WTC11 (cell line): Measurements from ENCODE around the gene CAMK2G. TPM values are rescaled to one million over a fixed set of nuclear protein-coding genes. Genes with fewer than 3 reads are reported as not detected.

ENCODE experiments used
- ATAC-seq: fragments of 200-7000 bp; cut with Tn5 transposase; 2 replicates; pipeline ENCODE4 v1.10.0; 2021; ENCODE audit warnings: mild to moderate bottlenecking, moderate library complexity
- CTCF ChIA-PET: fragments of 300-600 bp; sonication (Branson Sonifier 250); formaldehyde crosslinking; loops from one replicate; lab custom pipeline; 2021; ENCODE audit warnings: antibody characterized with exemption; lab: Charles Lee
- POLR2A ChIA-PET: fragments of 350-600 bp; sonication (Branson Sonifier 250); formaldehyde crosslinking; loops from one replicate; lab custom pipeline; 2021; ENCODE audit warnings: antibody characterized with exemption; lab: Charles Lee
- DNase-seq: peaks from one replicate; pipeline ENCODE4 v3.0.0; 2021; ENCODE audit warnings: low spot score
- H3K27ac Mint-ChIP-seq: 2 replicates; pipeline ENCODE4 v1.8.0; 2021; ENCODE audit warnings: mixed read lengths
- H3K27me3 Mint-ChIP-seq: 2 replicates; pipeline ENCODE4 v1.8.0; 2021; ENCODE audit warnings: low read depth, mild to moderate bottlenecking, moderate library complexity, mixed read lengths
- H3K36me3 Mint-ChIP-seq: 2 replicates; pipeline ENCODE4 v1.8.0; 2021; ENCODE audit warnings: mixed read lengths
- H3K4me1 Mint-ChIP-seq: 2 replicates; pipeline ENCODE4 v1.8.0; 2022; ENCODE audit warnings: mixed read lengths
- H3K4me3 Mint-ChIP-seq: 2 replicates; pipeline ENCODE4 v1.8.0; 2021; ENCODE audit warnings: mild to moderate bottlenecking, moderate library complexity, mixed read lengths
- H3K9me3 Mint-ChIP-seq: 2 replicates; pipeline ENCODE4 v1.8.0; 2021; ENCODE audit warnings: mixed read lengths
- ELF4 ChIP-seq: sonication (generic); formaldehyde crosslinking; IDR thresholded peaks from 2 replicates; pipeline ENCODE4 v1.8.1; 2022; ENCODE audit warnings: low read depth, mild to moderate bottlenecking, moderate library complexity, missing genetic modification reagents
- ETV6 ChIP-seq: sonication (generic); formaldehyde crosslinking; IDR thresholded peaks from 2 replicates; pipeline ENCODE4 v1.8.1; 2022; ENCODE audit warnings: mild to moderate bottlenecking, missing genetic modification reagents
- FOXK1 ChIP-seq: sonication (generic); formaldehyde crosslinking; IDR thresholded peaks from 2 replicates; pipeline ENCODE4 v1.8.0; 2022; ENCODE audit warnings: mild to moderate bottlenecking, moderate library complexity, missing genetic modification reagents
- GRHL2 ChIP-seq: fragments of 250-450 bp; sonication (Bioruptor Pico); IDR thresholded peaks from 2 replicates; pipeline ENCODE4 v1.8.0; 2022; ENCODE audit warnings: mild to moderate bottlenecking, moderate library complexity; ENCODE audit not compliant: insufficient replicate concordance, severe bottlenecking
- MXD4 ChIP-seq: fragments of 250-450 bp; sonication (Bioruptor Pico); IDR thresholded peaks from 2 replicates; pipeline ENCODE4 v1.8.0; 2021; ENCODE audit warnings: mild to moderate bottlenecking, moderate library complexity, borderline replicate concordance
- MYBL2 ChIP-seq: sonication (generic); formaldehyde crosslinking; IDR thresholded peaks from 2 replicates; pipeline ENCODE4 v1.8.1; 2023; ENCODE audit warnings: mild to moderate bottlenecking, moderate library complexity, missing genetic modification reagents
- NFE2L1 ChIP-seq: sonication (generic); formaldehyde crosslinking; IDR thresholded peaks from 2 replicates; pipeline ENCODE4 v1.8.1; 2023; ENCODE audit warnings: missing genetic modification reagents
- NR1H2 ChIP-seq: sonication (generic); formaldehyde crosslinking; IDR thresholded peaks from 2 replicates; pipeline ENCODE4 v1.9.0; 2021; ENCODE audit warnings: mild to moderate bottlenecking, moderate library complexity, missing genetic modification reagents
- NR3C1 ChIP-seq: sonication (generic); formaldehyde crosslinking; conservative IDR thresholded peaks from 2 replicates; pipeline ENCODE4 v1.8.1; 2023; ENCODE audit warnings: low read depth, mild to moderate bottlenecking, missing genetic modification reagents
- OVOL2 ChIP-seq: fragments of 250-450 bp; sonication (Bioruptor Pico); IDR thresholded peaks from 2 replicates; pipeline ENCODE4 v1.9.0; 2021; ENCODE audit warnings: mild to moderate bottlenecking, borderline replicate concordance
- PRRX2 ChIP-seq: fragments of 250-450 bp; sonication (Bioruptor Pico); IDR thresholded peaks from 2 replicates; pipeline ENCODE4 v1.8.0; 2021; ENCODE audit warnings: mild to moderate bottlenecking
- SMAD3 ChIP-seq: sonication (generic); formaldehyde crosslinking; IDR thresholded peaks from 2 replicates; pipeline ENCODE4 v1.8.0; 2022; ENCODE audit warnings: missing genetic modification reagents, mild to moderate bottlenecking, borderline replicate concordance
- ZBTB21 ChIP-seq: sonication (generic); formaldehyde crosslinking; IDR thresholded peaks from 2 replicates; pipeline ENCODE4 v1.8.1; 2023; ENCODE audit warnings: mild to moderate bottlenecking, missing genetic modification reagents, borderline replicate concordance
- ZNF121 ChIP-seq: sonication (generic); formaldehyde crosslinking; IDR thresholded peaks from 2 replicates; pipeline ENCODE4 v1.8.0; 2023; ENCODE audit warnings: missing genetic modification reagents
- ZNF232 ChIP-seq: sonication (generic); formaldehyde crosslinking; IDR thresholded peaks from 2 replicates; pipeline ENCODE4 v1.8.0; 2022; ENCODE audit warnings: mild to moderate bottlenecking, missing genetic modification reagents
- total RNA-seq: library from RNA; stranded (reverse); gene quantifications from 3 replicates; pipeline ENCODE4 v1.2.3, GENCODE V29; 2021
- TF ChIP-seq, protein P1 (sequence below): sonication (generic); formaldehyde crosslinking; IDR thresholded peaks from 2 replicates; pipeline ENCODE4 v1.8.0; 2022; ENCODE audit warnings: mild to moderate bottlenecking, missing genetic modification reagents
- TF ChIP-seq, protein P2 (sequence below): sonication (generic); formaldehyde crosslinking; IDR thresholded peaks from 2 replicates; pipeline ENCODE4 v1.8.0; 2022; ENCODE audit warnings: mild to moderate bottlenecking, missing genetic modification reagents
- TF ChIP-seq, protein P3 (sequence below): sonication (generic); formaldehyde crosslinking; IDR thresholded peaks from 2 replicates; pipeline ENCODE4 v1.8.1; 2022; ENCODE audit warnings: missing genetic modification reagents, borderline replicate concordance
- TF ChIP-seq, protein P4 (sequence below): fragments of 250-450 bp; sonication (Bioruptor Pico); IDR thresholded peaks from 2 replicates; pipeline ENCODE4 v1.8.0; 2021; ENCODE audit warnings: mild to moderate bottlenecking
- TF ChIP-seq, protein P5 (sequence below): fragments of 250-450 bp; sonication (Bioruptor Pico); IDR thresholded peaks from 2 replicates; pipeline ENCODE4 v1.9.0; 2021; ENCODE audit warnings: mild to moderate bottlenecking

Gene CAMK2G
- total RNA-seq, 1 experiment from 2014 or later = 34.9 TPM

DNA sequence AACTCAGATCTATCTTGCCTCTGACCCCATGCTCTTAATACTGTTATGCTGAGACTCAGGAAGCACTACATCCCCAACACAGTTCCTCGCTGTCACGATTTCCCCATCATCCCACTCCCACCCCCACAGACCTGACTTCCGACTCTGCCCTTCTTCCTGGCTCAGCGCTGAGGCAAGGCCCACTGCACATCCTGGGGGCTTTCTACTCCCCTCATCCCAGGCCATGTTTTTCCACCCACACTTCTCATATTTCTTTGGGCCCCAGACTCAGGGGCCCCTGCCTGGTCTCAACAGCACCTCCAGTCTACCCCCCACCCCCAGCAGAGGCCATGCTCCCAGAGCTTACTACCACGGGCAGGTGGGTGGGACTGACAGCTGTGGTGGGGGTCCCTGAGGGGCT lies 55.3 kb downstream of the CAMK2G start:
- Mint-ChIP-seq H3K4me3 (no peak overlapping the region), H3K27me3 (no peaks in the 10 kb centered on the region), H3K9me3 (no peaks in the 10 kb centered on the region), H3K27ac (no peak overlapping the region), H3K4me1 (no peaks in the 10 kb centered on the region), H3K36me3 (peaks cover 18% of the 10 kb centered on the region)
- TF ChIP-seq ZNF232 (no peak), SMAD3 (CRISPR knock-in tag) (no peak), ETV6 (CRISPR knock-in tag) (no peak), OVOL2 (CRISPR knock-in tag) (no peak), NR3C1 (CRISPR knock-in tag) (no peak), FOXK1 (no peak), MYBL2 (no peak), NFE2L1 (CRISPR knock-in tag) (no peak), ZBTB21 (no peak), PRRX2 (CRISPR knock-in tag) (no peak)
- TF ChIP-seq, protein P1, sequence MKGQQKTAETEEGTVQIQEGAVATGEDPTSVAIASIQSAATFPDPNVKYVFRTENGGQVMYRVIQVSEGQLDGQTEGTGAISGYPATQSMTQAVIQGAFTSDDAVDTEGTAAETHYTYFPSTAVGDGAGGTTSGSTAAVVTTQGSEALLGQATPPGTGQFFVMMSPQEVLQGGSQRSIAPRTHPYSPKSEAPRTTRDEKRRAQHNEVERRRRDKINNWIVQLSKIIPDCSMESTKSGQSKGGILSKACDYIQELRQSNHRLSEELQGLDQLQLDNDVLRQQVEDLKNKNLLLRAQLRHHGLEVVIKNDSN = no peak
- TF ChIP-seq, protein P2, sequence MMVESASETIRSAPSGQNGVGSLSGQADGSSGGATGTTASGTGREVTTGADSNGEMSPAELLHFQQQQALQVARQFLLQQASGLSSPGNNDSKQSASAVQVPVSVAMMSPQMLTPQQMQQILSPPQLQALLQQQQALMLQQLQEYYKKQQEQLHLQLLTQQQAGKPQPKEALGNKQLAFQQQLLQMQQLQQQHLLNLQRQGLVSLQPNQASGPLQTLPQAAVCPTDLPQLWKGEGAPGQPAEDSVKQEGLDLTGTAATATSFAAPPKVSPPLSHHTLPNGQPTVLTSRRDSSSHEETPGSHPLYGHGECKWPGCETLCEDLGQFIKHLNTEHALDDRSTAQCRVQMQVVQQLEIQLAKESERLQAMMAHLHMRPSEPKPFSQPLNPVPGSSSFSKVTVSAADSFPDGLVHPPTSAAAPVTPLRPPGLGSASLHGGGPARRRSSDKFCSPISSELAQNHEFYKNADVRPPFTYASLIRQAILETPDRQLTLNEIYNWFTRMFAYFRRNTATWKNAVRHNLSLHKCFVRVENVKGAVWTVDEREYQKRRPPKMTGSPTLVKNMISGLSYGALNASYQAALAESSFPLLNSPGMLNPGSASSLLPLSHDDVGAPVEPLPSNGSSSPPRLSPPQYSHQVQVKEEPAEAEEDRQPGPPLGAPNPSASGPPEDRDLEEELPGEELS (CRISPR knock-in tag) = no peak
- TF ChIP-seq, protein P3, sequence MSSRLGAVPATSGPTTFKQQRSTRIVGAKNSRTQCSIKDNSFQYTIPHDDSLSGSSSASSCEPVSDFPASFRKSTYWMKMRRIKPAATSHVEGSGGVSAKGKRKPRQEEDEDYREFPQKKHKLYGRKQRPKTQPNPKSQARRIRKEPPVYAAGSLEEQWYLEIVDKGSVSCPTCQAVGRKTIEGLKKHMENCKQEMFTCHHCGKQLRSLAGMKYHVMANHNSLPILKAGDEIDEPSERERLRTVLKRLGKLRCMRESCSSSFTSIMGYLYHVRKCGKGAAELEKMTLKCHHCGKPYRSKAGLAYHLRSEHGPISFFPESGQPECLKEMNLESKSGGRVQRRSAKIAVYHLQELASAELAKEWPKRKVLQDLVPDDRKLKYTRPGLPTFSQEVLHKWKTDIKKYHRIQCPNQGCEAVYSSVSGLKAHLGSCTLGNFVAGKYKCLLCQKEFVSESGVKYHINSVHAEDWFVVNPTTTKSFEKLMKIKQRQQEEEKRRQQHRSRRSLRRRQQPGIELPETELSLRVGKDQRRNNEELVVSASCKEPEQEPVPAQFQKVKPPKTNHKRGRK = no peak
- ChIA-PET CTCF (interaction anchor here (0.6 to 3.2 kb wide), 12 partner anchors 9 to 284 kb away, joined by 3 to 22 read pairs (median 6); partner anchors contain the start of genes CAMK2G and ZSWIM8), POLR2A (no interaction called here)
- DNase-seq (no peak), ATAC-seq (no peak)

DNA sequence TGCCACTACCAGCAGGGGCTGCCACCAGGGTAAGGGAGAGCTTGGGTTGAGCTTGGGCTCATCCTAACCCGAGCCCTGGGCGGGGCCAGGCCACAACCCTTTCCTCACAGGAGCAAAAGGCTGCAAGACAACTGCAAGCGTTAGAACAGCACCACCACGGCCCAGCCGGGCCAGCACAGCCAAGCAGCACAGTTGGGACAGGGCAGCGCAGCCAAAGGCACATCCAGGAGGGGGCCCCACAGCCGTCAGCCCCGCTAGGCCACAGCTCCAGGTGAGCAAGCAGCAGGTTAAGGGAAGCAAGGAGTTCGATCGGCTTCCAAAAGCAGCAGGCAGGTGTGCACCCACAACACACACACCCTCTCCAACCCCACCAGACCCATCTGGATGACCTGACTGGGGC lies 56.0 kb downstream of the CAMK2G start:
- peak; percentile 42 for DNase-seq
- ATAC-seq = peak; percentile 67
- TF ChIP-seq GRHL2 (no peak), ELF4 (CRISPR knock-in tag) (no peak), ZNF121 (peak; percentile 100)
- TF ChIP-seq, protein P3 = no peak
- no peaks in the 10 kb centered on the region for H3K27me3 Mint-ChIP-seq
- H3K27ac Mint-ChIP-seq = no peak overlapping the region
- H3K4me3 Mint-ChIP-seq = no peak overlapping the region
- H3K36me3 Mint-ChIP-seq = peaks cover 12% of the 10 kb centered on the region; the same call in 1 of the 2 replicates
- ChIA-PET POLR2A (no interaction called here), CTCF (interaction anchor here (1.6 to 3.2 kb wide), 5 partner anchors 12 to 61 kb away, joined by 6 to 22 read pairs (median 13); partner anchors contain the start of gene ZSWIM8)
- no peaks in the 10 kb centered on the region for H3K9me3 Mint-ChIP-seq
- no peaks in the 10 kb centered on the region for H3K4me1 Mint-ChIP-seq

DNA sequence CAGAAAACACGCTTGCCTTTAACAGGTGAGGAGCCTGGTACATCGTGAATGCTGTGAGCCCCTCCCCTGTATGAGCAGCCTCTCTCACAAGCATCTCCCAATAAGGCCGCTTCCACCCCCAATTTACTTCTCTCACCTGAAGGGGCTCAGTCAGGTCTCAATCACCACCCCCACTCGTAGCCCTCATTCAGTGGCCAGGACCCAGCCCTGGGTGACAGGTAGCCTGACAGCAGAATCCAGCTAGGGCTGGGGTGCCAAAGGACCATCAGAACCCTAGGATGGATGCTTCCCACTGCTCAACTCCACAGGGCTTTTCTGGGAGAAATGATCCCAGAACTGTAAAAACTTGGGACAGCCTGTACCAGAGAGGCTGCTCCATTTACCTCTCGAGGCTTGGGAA lies 56.5 kb downstream of the CAMK2G start:
- no peak overlapping the region for H3K27ac Mint-ChIP-seq

More for the DNA sequence above, 56.5 kb downstream of the CAMK2G start:
- ATAC-seq = no peak
- ChIA-PET CTCF (interaction anchor here (0.7 to 3.2 kb wide), 4 partner anchors 12 to 62 kb away, joined by 3 to 22 read pairs (median 14); a partner anchor contains a TSS), POLR2A (no interaction called here)
- Mint-ChIP-seq H3K27me3 (no peaks in the 10 kb centered on the region), H3K9me3 (no peaks in the 10 kb centered on the region), H3K36me3 (peaks cover 11% of the 10 kb centered on the region; the same call in 1 of the 2 replicates), H3K4me1 (peaks cover 2% of the 10 kb centered on the region), H3K4me3 (no peak overlapping the region)
- no peak for DNase-seq
- TF ChIP-seq SMAD3 (CRISPR knock-in tag) (no peak), NR1H2 (no peak), MXD4 (CRISPR knock-in tag) (no peak)
- TF ChIP-seq, protein P4, sequence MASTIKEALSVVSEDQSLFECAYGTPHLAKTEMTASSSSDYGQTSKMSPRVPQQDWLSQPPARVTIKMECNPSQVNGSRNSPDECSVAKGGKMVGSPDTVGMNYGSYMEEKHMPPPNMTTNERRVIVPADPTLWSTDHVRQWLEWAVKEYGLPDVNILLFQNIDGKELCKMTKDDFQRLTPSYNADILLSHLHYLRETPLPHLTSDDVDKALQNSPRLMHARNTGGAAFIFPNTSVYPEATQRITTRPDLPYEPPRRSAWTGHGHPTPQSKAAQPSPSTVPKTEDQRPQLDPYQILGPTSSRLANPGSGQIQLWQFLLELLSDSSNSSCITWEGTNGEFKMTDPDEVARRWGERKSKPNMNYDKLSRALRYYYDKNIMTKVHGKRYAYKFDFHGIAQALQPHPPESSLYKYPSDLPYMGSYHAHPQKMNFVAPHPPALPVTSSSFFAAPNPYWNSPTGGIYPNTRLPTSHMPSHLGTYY (CRISPR knock-in tag) = no peak
- TF ChIP-seq, protein P5, sequence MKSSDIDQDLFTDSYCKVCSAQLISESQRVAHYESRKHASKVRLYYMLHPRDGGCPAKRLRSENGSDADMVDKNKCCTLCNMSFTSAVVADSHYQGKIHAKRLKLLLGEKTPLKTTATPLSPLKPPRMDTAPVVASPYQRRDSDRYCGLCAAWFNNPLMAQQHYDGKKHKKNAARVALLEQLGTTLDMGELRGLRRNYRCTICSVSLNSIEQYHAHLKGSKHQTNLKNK (CRISPR knock-in tag) = no peak
